HUES6 (cell line): Measurements from ENCODE around the gene BCAR1.

ENCODE experiments used
- H3K27ac ChIP-seq: 2 replicates; pipeline ENCODE4 v1.7.0; 2013; ENCODE audit warnings: low read depth, mild to moderate bottlenecking, low read length, inconsistent platforms
- H3K27me3 ChIP-seq: 2 replicates; pipeline ENCODE4 v1.6.1; 2013; ENCODE audit warnings: low read length; ENCODE audit not compliant: control insufficient read depth, insufficient read depth
- H3K36me3 ChIP-seq: 2 replicates; pipeline ENCODE4 v1.6.1; 2013; ENCODE audit warnings: low read length; ENCODE audit not compliant: control insufficient read depth, insufficient read depth
- H3K4me1 ChIP-seq: 2 replicates; pipeline ENCODE4 v1.6.1; 2013; ENCODE audit warnings: low read length; ENCODE audit not compliant: control insufficient read depth, insufficient read depth
- H3K4me3 ChIP-seq: 2 replicates; pipeline ENCODE4 v1.5.1; 2013; ENCODE audit warnings: low read depth, low read length
- H3K9ac ChIP-seq: one replicate; pipeline ENCODE4 v1.6.1; 2013; ENCODE audit warnings: mild to moderate bottlenecking, low read length
- H3K9me3 ChIP-seq: 2 replicates; pipeline ENCODE4 v1.6.1; 2013; ENCODE audit warnings: low read depth, low read length; ENCODE audit not compliant: control insufficient read depth, insufficient read depth

Gene BCAR1

GRCh38 chr16:75252946-75253911 is 1.8 kb upstream of the BCAR1 start:
- peaks cover 6% of the 10 kb centered on the region for H3K36me3 ChIP-seq
- H3K9ac ChIP-seq, result peak overlapping the region; percentile 87
- H3K4me1 ChIP-seq, result peaks cover 80% of the 10 kb centered on the region
- peak overlapping the region; percentile 50 for H3K4me3 ChIP-seq
- H3K27ac ChIP-seq, result peak overlapping the region; percentile 89
- H3K9me3 ChIP-seq, result no peaks in the 10 kb centered on the region
- no peaks in the 10 kb centered on the region for H3K27me3 ChIP-seq

GRCh38 chr16:75252049-75252864 is 833 bp upstream of the BCAR1 start:
- Histone ChIP-seq H3K36me3 (peaks cover 7% of the 10 kb centered on the region), H3K9ac (peak overlapping the region; percentile 87), H3K9me3 (no peaks in the 10 kb centered on the region), H3K4me3 (peak overlapping the region; percentile 50), H3K27me3 (no peaks in the 10 kb centered on the region), H3K4me1 (peaks cover 81% of the 10 kb centered on the region), H3K27ac (peak overlapping the region; percentile 89)

GRCh38 chr16:75250809-75251279 is 580 bp downstream of the BCAR1 start:
- H3K36me3 ChIP-seq, result peaks cover 16% of the 10 kb centered on the region
- peak overlapping the region; percentile 78 for H3K27ac ChIP-seq
- no peaks in the 10 kb centered on the region for H3K9me3 ChIP-seq
- peak overlapping the region; percentile 88 for H3K9ac ChIP-seq
- peak overlapping the region; percentile 84 for H3K4me3 ChIP-seq
- H3K27me3 ChIP-seq, result no peaks in the 10 kb centered on the region
- peaks cover 81% of the 10 kb centered on the region for H3K4me1 ChIP-seq

DNA sequence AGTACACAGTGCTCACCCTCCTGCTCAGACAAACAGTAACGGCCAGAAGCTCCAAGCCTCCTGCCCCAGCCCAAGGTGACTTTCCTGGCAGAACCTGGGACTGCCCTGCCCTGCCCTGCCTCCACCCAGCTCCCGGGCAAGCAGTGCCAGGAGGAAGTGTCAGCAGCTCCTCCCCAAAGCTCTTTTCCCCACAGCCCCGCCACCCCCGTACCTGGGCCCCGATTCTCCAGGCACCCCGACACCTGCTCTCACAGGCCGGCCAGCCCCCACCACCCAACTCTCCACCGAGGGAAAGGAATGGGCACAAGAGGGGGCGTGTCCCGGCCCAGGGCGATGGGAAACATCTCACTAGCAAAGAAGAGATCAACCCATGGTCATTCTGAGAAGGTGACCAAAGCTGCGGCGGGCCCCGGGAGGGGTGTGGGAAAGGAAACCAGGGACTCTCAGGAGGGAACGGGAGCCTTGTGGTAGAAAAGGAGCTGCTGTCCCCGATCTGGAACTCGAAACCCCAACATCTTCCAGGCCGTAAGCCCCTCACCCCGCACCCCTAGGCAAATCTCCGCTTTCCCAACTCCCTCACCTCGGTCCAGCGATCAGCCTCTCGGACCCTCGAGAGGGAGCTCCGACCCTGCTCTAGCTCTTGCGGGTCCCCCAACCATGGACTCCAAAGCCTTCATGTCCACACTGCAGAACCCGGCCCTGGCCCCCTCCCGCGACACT is 1.2 kb downstream of the BCAR1 start:
- peak overlapping the region; percentile 84 for H3K4me3 ChIP-seq
- H3K9ac ChIP-seq, result peak overlapping the region; percentile 88
- no peaks in the 10 kb centered on the region for H3K27me3 ChIP-seq
- H3K36me3 ChIP-seq, result peaks cover 16% of the 10 kb centered on the region
- H3K9me3 ChIP-seq, result no peaks in the 10 kb centered on the region
- peaks cover 83% of the 10 kb centered on the region for H3K4me1 ChIP-seq
- peak overlapping the region; percentile 78 for H3K27ac ChIP-seq

DNA sequence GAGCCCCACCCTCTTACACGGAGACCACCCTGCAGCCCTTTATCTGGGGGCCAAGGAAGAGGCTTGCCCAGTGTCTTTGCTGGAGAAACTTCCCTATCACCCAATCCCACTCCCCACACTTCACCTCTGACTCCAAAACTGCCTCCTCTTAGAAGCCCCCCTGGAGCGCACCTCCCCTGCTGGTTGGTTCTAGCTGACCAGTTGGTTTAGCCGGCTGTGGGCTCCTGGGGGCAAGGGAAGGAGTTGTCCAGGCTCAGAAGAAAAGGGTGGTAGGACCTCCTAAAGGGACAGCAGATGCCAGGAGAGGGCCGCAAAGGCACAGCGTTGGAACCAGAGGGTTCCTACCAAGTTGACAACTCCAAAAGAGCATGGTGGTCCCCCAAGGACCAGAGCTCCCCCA is 2.0 kb downstream of the BCAR1 start:
- Histone ChIP-seq H3K4me1 (peaks cover 83% of the 10 kb centered on the region), H3K27me3 (no peaks in the 10 kb centered on the region), H3K4me3 (peak overlapping the region; percentile 84)

GRCh38 chr16:75248536-75249380 is 2.7 kb downstream of the BCAR1 start:
- Histone ChIP-seq H3K27ac (no peak overlapping the region), H3K27me3 (no peaks in the 10 kb centered on the region), H3K4me1 (peaks cover 83% of the 10 kb centered on the region), H3K9ac (peak overlapping the region; percentile 88), H3K36me3 (peaks cover 25% of the 10 kb centered on the region), H3K4me3 (peak overlapping the region; percentile 84; the same call in 1 of the 2 replicates), H3K9me3 (no peaks in the 10 kb centered on the region)

More for the DNA sequence above, 2.0 kb downstream of the BCAR1 start:
- H3K27ac ChIP-seq, result no peak overlapping the region
- peak overlapping the region; percentile 88 for H3K9ac ChIP-seq
- H3K9me3 ChIP-seq, result no peaks in the 10 kb centered on the region
- H3K36me3 ChIP-seq, result peaks cover 18% of the 10 kb centered on the region

GRCh38 chr16:75248142-75248535 is 3.3 kb downstream of the BCAR1 start:
- H3K36me3 ChIP-seq, result peaks cover 30% of the 10 kb centered on the region
- no peaks in the 10 kb centered on the region for H3K27me3 ChIP-seq
- H3K27ac ChIP-seq, result no peak overlapping the region
- peak overlapping the region; percentile 5; the same call in 1 of the 2 replicates for H3K4me3 ChIP-seq
- no peaks in the 10 kb centered on the region for H3K9me3 ChIP-seq
- H3K9ac ChIP-seq, result no peak overlapping the region
- H3K4me1 ChIP-seq, result peaks cover 80% of the 10 kb centered on the region

- H3K27ac ChIP-seq, result peak overlapping the region; percentile 95; the same call in 1 of the 2 replicates
- H3K9ac ChIP-seq, result peak overlapping the region; percentile 20
- H3K27me3 ChIP-seq, result no peaks in the 10 kb centered on the region
- peaks cover 71% of the 10 kb centered on the region for H3K4me1 ChIP-seq
- no peak overlapping the region for H3K4me3 ChIP-seq
- no peaks in the 10 kb centered on the region for H3K9me3 ChIP-seq
- H3K36me3 ChIP-seq, result peaks cover 39% of the 10 kb centered on the region
Observed at GRCh38 chr16:75247249-75247648, 4.2 kb downstream of the BCAR1 start.

- Histone ChIP-seq H3K9ac (peak overlapping the region; percentile 82), H3K4me1 (peaks cover 65% of the 10 kb centered on the region), H3K27me3 (no peaks in the 10 kb centered on the region), H3K27ac (peak overlapping the region; percentile 95), H3K4me3 (no peak overlapping the region; the same call in 1 of the 2 replicates), H3K9me3 (no peaks in the 10 kb centered on the region), H3K36me3 (peaks cover 45% of the 10 kb centered on the region)
Observed at GRCh38 chr16:75246504-75247205, 4.8 kb downstream of the BCAR1 start.
